Posterior vena cava (tissue), 2 donors: Measurements from ENCODE around the gene BSG. TPM values are rescaled to one million over a fixed set of nuclear protein-coding genes. Genes with fewer than 3 reads are reported as not detected.
A peak's percentile ranks its signal among the peaks of the same experiment; 100 is the strongest.
"Not testable (repeated sequence)": the region's sequence is repeated elsewhere in the genome, so short reads cannot be mapped to it uniquely, and the experiment has no call there.

Source experiments
- DNase-seq: peaks from one replicate; pipeline ENCODE4 v3.0.0-alpha.2; 2020; ENCODE audit warnings: low spot score
- intact Hi-C, 2 donors: fragments of 100-400 bp; cut with DNase I; formaldehyde crosslinking; loops; one replicate each; pipeline versions ENCODE4 v1.14.1 to v1.14.2; 2022 to 2023
- total RNA-seq, 2 donors: library from RNA; stranded (reverse); fragmentation: NEBNext Ultra II Directional; extraction: Animal tissue kit (Norgen Biotek cat#: 25700); gene quantifications; one replicate each; pipeline ENCODE4 v1.2.1, GENCODE V29; 2021
- donor health status: DM: yes; HTN: yes; CAD: no.
- donor health status: DM: yes; HTN: yes; CAD: no.

The BSG gene
- total RNA-seq, 2 donors from 2014 or later = 288 to 300 TPM

GRCh38 chr19:595326-596262 lies 23.2 kb downstream of the BSG start:
- no peak for DNase-seq

GRCh38 chr19:596263-596655 lies 23.9 kb downstream of the BSG start:
- intact Hi-C loops = loop anchor here in 1 of 2 donors (1.0 kb wide), 1 partner anchor 33 kb away; no protein-coding TSS in a partner anchor

More at GRCh38 chr19:595326-596262, 23.2 kb downstream of the BSG start:
- intact Hi-C loops = loop anchor here in 1 of 2 donors (1.0 kb wide), 1 partner anchor 32 kb away; no protein-coding TSS in a partner anchor

GRCh38 chr19:597406-598315 lies 25.3 kb downstream of the BSG start:
- no peak for DNase-seq
- intact Hi-C loops = no loop called here

More at GRCh38 chr19:596263-596655, 23.9 kb downstream of the BSG start:
- DNase-seq = no peak

- DNase-seq = no peak
- intact Hi-C loops = no loop called here
Measured at GRCh38 chr19:601310-601709, 28.9 kb downstream of the BSG start.

GRCh38 chr19:601790-602189 lies 29.4 kb downstream of the BSG start:
- intact Hi-C loops = no loop called here
- no peak for DNase-seq

GRCh38 chr19:602391-603301 lies 30.2 kb downstream of the BSG start:
- intact Hi-C loops = no loop called here
- DNase-seq = no peak

GRCh38 chr19:603302-603639 lies 30.9 kb downstream of the BSG start:
- DNase-seq, intact Hi-C loops: not testable (repeated sequence)

GRCh38 chr19:603779-604178 lies 31.4 kb downstream of the BSG start:
- DNase-seq, intact Hi-C loops: not testable (repeated sequence)

GRCh38 chr19:604355-604754 lies 32.0 kb downstream of the BSG start:
- DNase-seq = no peak
- intact Hi-C loops = no loop called here

- intact Hi-C loops, DNase-seq: not testable (repeated sequence)
Measured at GRCh38 chr19:605061-605971, 32.9 kb downstream of the BSG start.

GRCh38 chr19:607301-608154 lies 35.1 kb downstream of the BSG start:
- intact Hi-C loops = no loop called here
- no peak for DNase-seq

GRCh38 chr19:608155-609003 lies 36.0 kb downstream of the BSG start:
- no peak for DNase-seq
- intact Hi-C loops = no loop called here

- intact Hi-C loops = no loop called here
- DNase-seq = no peak
Measured at GRCh38 chr19:609004-609346, 36.6 kb downstream of the BSG start.

- DNase-seq = no peak
- intact Hi-C loops = no loop called here
Measured at GRCh38 chr19:610071-610800, 37.8 kb downstream of the BSG start.

GRCh38 chr19:610801-611480 lies 38.5 kb downstream of the BSG start:
- DNase-seq = peak; percentile 86
- intact Hi-C loops = no loop called here
